ENCODE results near the gene ATXN7.

Gene ATXN7

GRCh38 chr3:63992516-63993209 is 129.0 kb downstream of the ATXN7 start:
- no peak for DNase-seq

DNA sequence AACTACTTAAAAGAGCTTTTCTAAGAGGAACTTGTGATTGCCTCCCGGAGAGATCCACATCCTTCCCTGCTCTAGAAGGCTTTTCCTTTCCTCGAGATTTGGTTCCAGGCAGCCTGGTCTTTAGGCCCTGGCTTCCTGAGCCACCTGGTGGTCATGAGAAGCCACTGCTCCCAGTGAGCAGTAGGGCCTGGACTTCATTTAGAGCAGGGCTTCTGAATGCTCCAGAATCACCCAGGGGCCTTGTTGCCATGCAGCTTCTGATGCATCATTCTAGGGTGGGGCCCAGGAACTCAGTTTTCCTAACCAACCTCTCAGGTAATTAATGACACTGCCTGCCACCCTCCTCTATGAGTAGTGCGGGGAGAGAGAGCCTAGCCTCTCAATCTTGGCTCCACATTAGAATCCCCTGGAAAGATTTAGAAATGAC is 130.0 kb downstream of the ATXN7 start:
- DNase-seq: peak; percentile 71

DNA sequence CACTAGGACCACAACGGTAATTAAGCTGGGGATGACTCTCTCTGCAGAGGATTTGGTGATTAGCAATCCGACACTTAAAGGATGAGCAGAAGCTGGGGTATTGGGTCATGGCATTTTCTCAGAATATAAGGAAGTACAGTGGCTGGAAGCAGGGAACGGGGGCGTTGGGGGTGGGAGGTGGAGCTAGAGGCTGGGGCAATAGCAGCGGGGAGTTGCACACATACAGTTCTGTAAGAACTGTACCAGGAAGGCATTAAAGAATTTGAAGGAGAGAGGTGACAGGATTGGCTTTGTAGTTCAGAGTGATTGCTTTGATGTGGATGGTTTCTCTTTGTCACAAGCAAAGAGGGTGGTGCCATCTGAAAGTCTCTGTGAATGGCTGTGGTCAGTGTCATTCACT is 131.4 kb downstream of the ATXN7 start:
- DNase-seq: no peak

GRCh38 chr3:63998852-63999754 is 135.4 kb downstream of the ATXN7 start:
- no peak for DNase-seq

- DNase-seq: no peak
These were observed 136.9 kb downstream of the ATXN7 start for GRCh38 chr3:64000453-64001055.

- no peak for DNase-seq
These were observed 138.6 kb downstream of the ATXN7 start for GRCh38 chr3:64002233-64002632.

GRCh38 chr3:64003589-64003988 is 139.9 kb downstream of the ATXN7 start:
- no peak for DNase-seq

DNA sequence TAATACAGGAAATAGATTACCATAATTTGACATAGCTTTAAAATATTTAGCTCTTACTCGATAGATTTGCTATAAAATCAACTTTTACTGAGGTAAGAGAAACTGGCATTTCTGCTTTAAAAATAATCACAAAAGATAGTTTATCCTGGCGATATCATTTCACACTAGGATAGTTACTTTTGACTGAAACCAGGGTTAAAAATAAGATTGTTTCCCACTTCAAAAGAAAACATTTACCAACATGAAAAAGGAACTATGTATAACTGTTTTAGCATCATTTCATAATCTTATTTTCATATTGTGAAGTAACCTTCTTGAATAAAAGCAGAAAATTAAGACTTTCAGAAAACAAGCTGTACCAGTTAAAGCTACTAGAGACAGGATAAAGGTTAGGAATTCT is 144.3 kb downstream of the ATXN7 start:
- DNase-seq: no peak

- DNase-seq: no peak
These were observed 145.1 kb downstream of the ATXN7 start for GRCh38 chr3:64008487-64009351.

- DNase-seq: no peak
These were observed 145.9 kb downstream of the ATXN7 start for GRCh38 chr3:64009528-64009927.

GRCh38 chr3:64010199-64010598 is 146.5 kb downstream of the ATXN7 start:
- no peak for DNase-seq

DNA sequence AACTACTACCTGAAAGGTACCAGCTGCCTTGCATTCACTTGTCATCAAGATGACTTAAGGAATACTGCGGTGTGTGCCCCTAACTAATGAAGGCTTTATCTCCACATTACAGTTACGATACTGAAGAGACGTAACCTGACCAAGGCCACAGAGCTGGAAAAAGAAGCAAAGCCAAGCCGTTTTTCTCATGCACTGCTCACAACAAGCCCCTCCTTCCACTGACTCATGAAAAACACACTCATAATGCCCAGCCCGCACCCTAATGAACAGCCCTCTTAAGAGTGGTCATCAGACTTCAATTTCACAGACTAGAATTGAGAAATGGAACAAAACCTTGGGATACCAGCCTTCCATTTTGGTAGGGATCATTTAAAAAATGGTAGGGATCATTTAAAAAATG is 148.0 kb downstream of the ATXN7 start:
- no peak for DNase-seq

DNA sequence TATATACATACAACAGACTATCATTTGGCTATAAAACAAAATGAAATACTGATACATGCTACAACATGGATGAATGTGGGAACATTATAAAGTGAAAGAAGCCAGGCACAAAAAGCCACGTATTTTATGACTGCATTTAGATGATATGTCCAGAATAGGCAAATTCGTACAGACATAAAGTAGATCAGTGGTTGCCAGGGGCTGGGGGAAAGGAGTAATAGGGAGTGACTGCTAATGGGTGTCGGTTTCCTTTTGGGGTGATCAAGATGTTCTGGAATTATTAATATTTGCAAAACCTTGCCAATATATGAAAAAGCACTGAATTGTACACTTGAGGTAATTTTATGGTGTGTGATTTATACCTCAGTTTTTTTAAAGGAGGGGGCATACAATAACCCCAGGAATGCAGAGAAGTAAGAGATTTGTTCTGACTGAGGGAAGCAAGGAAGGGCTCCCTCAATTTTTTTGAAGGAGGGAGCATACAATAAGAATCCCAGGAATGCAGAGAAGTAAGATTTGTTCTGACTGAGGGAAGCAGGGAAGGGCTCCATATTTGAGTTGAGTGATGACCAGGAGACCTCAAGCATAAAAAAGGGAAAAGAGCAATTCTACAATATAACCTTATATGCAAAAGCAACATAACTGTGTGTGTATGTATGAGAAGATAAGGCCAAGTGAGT is 153.4 kb downstream of the ATXN7 start:
- DNase-seq: no peak

GRCh38 chr3:64019271-64019670 is 155.6 kb downstream of the ATXN7 start:
- no peak for DNase-seq

- no peak for DNase-seq
These were observed 156.2 kb downstream of the ATXN7 start for GRCh38 chr3:64019879-64020278.

DNA sequence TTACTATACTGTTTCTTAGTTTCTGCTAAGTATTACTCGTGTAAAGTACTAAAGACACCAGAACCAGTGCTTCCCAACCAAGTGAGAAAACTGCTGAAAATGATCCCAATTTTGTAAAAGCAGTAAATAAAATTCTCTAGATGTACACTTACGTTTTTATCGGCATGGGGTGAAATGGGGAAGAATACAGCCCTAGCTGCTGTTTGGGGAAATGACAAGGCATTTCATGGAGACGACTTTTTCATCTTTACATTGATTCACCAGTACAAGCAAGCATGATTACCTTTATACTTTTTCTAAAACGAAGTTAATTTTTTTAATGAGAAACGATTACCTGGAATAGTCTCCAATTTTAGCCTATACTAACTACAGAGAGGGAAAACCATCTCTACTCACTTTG is 158.3 kb downstream of the ATXN7 start:
- DNase-seq: no peak

- DNase-seq: peak; percentile 16
These were observed 159.0 kb downstream of the ATXN7 start for GRCh38 chr3:64022451-64023186.

- peak; percentile 94 for DNase-seq
These were observed 159.7 kb downstream of the ATXN7 start, which contains the start of gene PSMD6 for GRCh38 chr3:64023187-64023860. TSS of gene PSMD6 (minus strand) at chr3:64023494. CDS start at chr3:64023419, 75 bp downstream.

DNA sequence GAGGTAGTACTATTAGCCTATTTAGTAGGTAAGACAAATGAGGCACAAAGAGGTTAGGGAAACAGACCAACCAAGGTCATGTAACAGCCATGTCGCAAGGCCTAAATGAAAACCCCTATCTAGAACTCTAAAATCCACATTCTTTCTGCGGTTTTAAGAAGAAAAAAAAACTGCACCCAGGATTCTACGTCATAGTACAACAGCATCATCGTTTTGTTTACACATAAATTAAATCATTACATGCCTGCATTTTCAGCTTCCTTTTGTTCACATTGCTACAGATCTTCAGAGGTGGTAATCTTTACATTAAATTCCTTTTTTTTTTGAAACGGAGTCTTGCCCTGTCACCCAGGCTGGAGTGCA is 160.2 kb downstream of the ATXN7 start:
- DNase-seq: no peak

DNA sequence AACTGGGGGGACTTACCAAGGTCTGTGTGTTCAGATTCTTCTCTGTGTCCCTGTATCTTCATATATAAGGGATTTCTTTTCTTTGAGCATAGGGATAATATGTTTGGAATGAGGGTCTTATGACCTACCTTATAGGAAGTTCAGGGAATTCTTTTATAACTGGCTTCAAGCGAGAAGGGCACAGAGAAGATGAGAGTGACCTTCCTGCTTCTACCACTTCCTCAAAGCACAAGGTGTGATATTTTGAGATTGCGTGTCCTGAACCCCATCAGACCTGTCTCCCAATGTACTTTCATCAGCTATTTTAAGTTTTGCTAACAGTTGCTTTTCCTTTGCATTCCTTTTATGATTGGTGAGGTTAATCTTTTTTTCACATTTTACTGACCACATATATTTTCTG is 162.7 kb downstream of the ATXN7 start:
- DNase-seq: no peak

GRCh38 chr3:64027658-64028057 is 164.0 kb downstream of the ATXN7 start:
- no peak for DNase-seq
